ENCODE results near the gene CASP6. TPM values are rescaled to one million over a fixed set of nuclear protein-coding genes. Genes with fewer than 3 reads are reported as not detected.

CASP6 gene
- total RNA-seq, 1 experiment from 2014 or later, result 31.8 TPM

- DNase-seq (ENCODE audit: low read depth), result no peak
Observed at GRCh38 chr4:109672169-109672930, 30.9 kb downstream of the CASP6 start.

- DNase-seq (ENCODE audit: low read depth), result no peak
Observed at GRCh38 chr4:109671350-109671749, 31.9 kb downstream of the CASP6 start.

GRCh38 chr4:109665783-109666485, 37.3 kb downstream of the CASP6 start:
- DNase-seq (ENCODE audit: low read depth), result no peak

GRCh38 chr4:109662771-109663170, 40.5 kb downstream of the CASP6 start:
- no peak for DNase-seq (ENCODE audit: low read depth)

GRCh38 chr4:109662116-109662515, 41.1 kb downstream of the CASP6 start:
- DNase-seq (ENCODE audit: low read depth), result no peak

- DNase-seq (ENCODE audit: low read depth), result no peak
Observed at GRCh38 chr4:109658871-109659410, 44.3 kb downstream of the CASP6 start.

- DNase-seq (ENCODE audit: low read depth), result no peak
Observed at GRCh38 chr4:109657854-109658418, 45.3 kb downstream of the CASP6 start.

- DNase-seq (ENCODE audit: low read depth), result no peak
Observed at GRCh38 chr4:109655396-109655795, 47.8 kb downstream of the CASP6 start.

- DNase-seq (ENCODE audit: low read depth), result no peak
Observed at GRCh38 chr4:109649872-109650271, 53.4 kb downstream of the CASP6 start.

- DNase-seq (ENCODE audit: low read depth), result no peak
Observed at GRCh38 chr4:109648997-109649575, 54.2 kb downstream of the CASP6 start.

- DNase-seq (ENCODE audit: low read depth), result no peak
Observed at GRCh38 chr4:109648266-109648996, 54.8 kb downstream of the CASP6 start.

GRCh38 chr4:109645874-109646710, 57.2 kb downstream of the CASP6 start:
- DNase-seq (ENCODE audit: low read depth), result no peak

- DNase-seq (ENCODE audit: low read depth), result no peak
Observed at GRCh38 chr4:109640644-109641043, 62.6 kb downstream of the CASP6 start.

Other genes with a start within 250 kb of the CASP6 start
- gene MCUB, start 143.2 kb downstream of the CASP6 start, total RNA-seq (2014; rRNA removed; shearing (Covaris generic)), result 12.5 and 49.1 TPM in 2 replicates
- gene PLA2G12A, start 26.6 kb upstream of the CASP6 start, total RNA-seq (2014; rRNA removed; shearing (Covaris generic)), result 5.3 and 7.6 TPM in 2 replicates
- 1.7 and 3.6 TPM in 2 replicates for gene CFI, start 98.6 kb upstream of the CASP6 start, total RNA-seq (2014; rRNA removed; shearing (Covaris generic))
- gene GAR1, start 112.3 kb upstream of the CASP6 start, total RNA-seq (2014; rRNA removed; shearing (Covaris generic)), result 5.7 and 6.4 TPM in 2 replicates
- gene RRH, start 124.5 kb upstream of the CASP6 start, total RNA-seq (2014; rRNA removed; shearing (Covaris generic)), result not detected in 2 replicates
- not detected in 2 replicates for gene LRIT3, start 144.7 kb upstream of the CASP6 start, total RNA-seq (2014; rRNA removed; shearing (Covaris generic))
- gene EGF, start 209.4 kb upstream of the CASP6 start, total RNA-seq (2014; rRNA removed; shearing (Covaris generic)), result 4.7 and 7.3 TPM in 2 replicates